Measurements from ENCODE around the gene ATP2C1. TPM values are rescaled to one million over a fixed set of nuclear protein-coding genes. Genes with fewer than 3 reads are reported as not detected.

Gene ATP2C1
- total and polyA plus RNA-seq, 2 of the 13 experiments (the other 11 are each of a cell fraction or from before 2014, with no cell fraction given) = 32.4 to 37.6 TPM

GRCh38 chr3:131020122-131020693, 126.3 kb downstream of the ATP2C1 start:
- ATAC-seq (no peak), FAIRE-seq (no peak), DNase-seq (ENCODE audit: low spot score) (no peak)
- H2AFZ ChIP-seq (ENCODE audit: low read length) = no peak overlapping the region
- H3K4me3 ChIP-seq (replicated peaks in 1 of 3; ENCODE audit: insufficient read depth in 1 of 3, low read depth in 2 of 3, low read length in 3 of 3) = no peak overlapping the region
- CTCF ChIA-PET (ENCODE audit: low intra/inter-chr PET ratio, low total read pairs) = no interaction called here
- peaks cover 4% of the 10 kb centered on the region for H3K4me1 ChIP-seq (ENCODE audit: insufficient read depth, low read length)
- WGBS (ENCODE audit: low lambda C conversion rate) = 96% methylated on average over 5 of the region's 5 CpGs
- POLR2A ChIA-PET = no interaction called here
- in situ Hi-C loops (cut with HindIII; ENCODE audit: extremely low pct_ligation_motif_present, low pct_unique_long_range_greater_than_20kb) (no loop called here), intact Hi-C loops (cut with micrococcal nuclease; ENCODE audit: unreplicated experiment) (no loop called here)
- no peaks in the 10 kb centered on the region for H3K79me2 ChIP-seq (ENCODE audit: insufficient read depth, low read length)
- H3K4me2 ChIP-seq (ENCODE audit: low read depth, low read length) = no peak overlapping the region
- H4K20me1 ChIP-seq (ENCODE audit: insufficient read depth, low read length) = no peaks in the 10 kb centered on the region
- H3K36me3 ChIP-seq (replicated peaks in 1 of 2; ENCODE audit: control insufficient read depth in 1 of 2, insufficient read depth in 2 of 2, low read length in 2 of 2) = peaks cover 4 to 12% of the 10 kb centered on the region in 2 experiments
- H3K9ac ChIP-seq (ENCODE audit: insufficient read depth, low read depth, low read length) = no peak overlapping the region
- no peaks in the 10 kb centered on the region for H3K27me3 ChIP-seq (ENCODE audit: control insufficient read depth in 1 of 2, insufficient read depth in 2 of 2, low read length in 2 of 2)
- H3K9me3 ChIP-seq (ENCODE audit: low read length) = no peaks in the 10 kb centered on the region
- TF ChIP-seq ZNF263 (CRISPR knock-in tag; IDR thresholded peaks at IDR 0.05) (no peak), MYPOP (CRISPR knock-in tag; IDR thresholded peaks at IDR 0.05) (no peak), ZNF33A (CRISPR knock-in tag; IDR thresholded peaks at IDR 0.05; ENCODE audit: borderline replicate concordance) (no peak), KLF15 (CRISPR knock-in tag; IDR thresholded peaks at IDR 0.05; ENCODE audit: borderline replicate concordance) (no peak), SMAD1 (CRISPR knock-in tag; IDR thresholded peaks at IDR 0.05; ENCODE audit: borderline replicate concordance, low read depth) (no peak), AGO2 (optimal IDR thresholded peaks at IDR 0.05; ENCODE audit: low read depth, low read length) (no peak), ZNF335 (CRISPR knock-in tag; IDR thresholded peaks at IDR 0.05) (no peak), ZNF382 (CRISPR knock-in tag; IDR thresholded peaks at IDR 0.05; ENCODE audit: borderline replicate concordance) (no peak), BRD4 (CRISPR knock-in tag; IDR thresholded peaks at IDR 0.05) (no peak), CBFB (CRISPR knock-in tag; IDR thresholded peaks at IDR 0.05) (no peak), CENPT (CRISPR knock-in tag; IDR thresholded peaks at IDR 0.05; ENCODE audit: low read depth) (no peak), TEF (CRISPR knock-in tag; IDR thresholded peaks at IDR 0.05) (no peak), POGK (CRISPR knock-in tag; conservative IDR thresholded peaks at IDR 0.05) (no peak), ZNF800 (CRISPR knock-in tag; IDR thresholded peaks at IDR 0.05) (no peak), ZNF30 (CRISPR knock-in tag; IDR thresholded peaks at IDR 0.05) (no peak), SCMH1 (CRISPR knock-in tag; IDR thresholded peaks at IDR 0.05; ENCODE audit: borderline replicate concordance) (no peak), AHR (CRISPR knock-in tag; IDR thresholded peaks at IDR 0.05) (no peak), FOXO1 (CRISPR knock-in tag; IDR thresholded peaks at IDR 0.05) (no peak)
- H3K27ac ChIP-seq (ENCODE audit: extremely low read length, insufficient read depth, low read length) = no peak overlapping the region
- no TSS peak for BruUV-seq (replicated peaks)

Data from HepG2 (cell line).